H1 (cell line): ENCODE data around the gene CKM.

Experiments
- ASH2L ChIP-seq: fragments of 200-600, 300-600 bp; sonication (generic); IDR thresholded peaks from one replicate; pipeline ENCODE4 v1.7.1; 2017; ENCODE audit warnings: low read length
- EP300 ChIP-seq, 2 experiments: IDR thresholded peaks; 1 replicate in 1 of 2; 2 replicates in 1 of 2; pipeline ENCODE4 v1.6.1; 2011 to 2012; ENCODE audit warnings: low read depth in 2 of 2, low read length in 2 of 2, mild to moderate bottlenecking in 2 of 2, borderline replicate concordance in 1 of 2, inconsistent platforms in 1 of 2, moderate library complexity in 1 of 2
- POLR2A ChIP-seq, 2 experiments: IDR thresholded peaks; 1 replicate in 1 of 2; 2 replicates in 1 of 2; pipeline ENCODE4 v1.6.1; 2011; ENCODE audit warnings: low read depth in 2 of 2, low read length in 2 of 2, mild to moderate bottlenecking in 2 of 2; ENCODE audit errors: control extremely low read depth in 1 of 2
- POLR2AphosphoS5 ChIP-seq: IDR thresholded peaks from 2 replicates; pipeline ENCODE4 v1.6.1; 2011; ENCODE audit warnings: low read depth, low read length
- RAD21 ChIP-seq, 2 experiments: IDR thresholded peaks in 1 of 2; conservative IDR thresholded peaks in 1 of 2; 2 replicates each; pipeline ENCODE4 v1.6.1; 2011; ENCODE audit warnings: low read depth in 2 of 2, low read length in 2 of 2, improper control_type of control experiment in 1 of 2, inconsistent platforms in 1 of 2, mild to moderate bottlenecking in 1 of 2, moderate library complexity in 1 of 2

- TF ChIP-seq EP300 (IDR thresholded peaks at IDR 0.05; ENCODE audit: borderline replicate concordance in 1 of 2, low read depth in 2 of 2, low read length in 2 of 2) (no peak), ASH2L (no peak), RAD21 (IDR thresholded peaks at IDR 0.05 in 1 of 2, conservative IDR thresholded peaks at IDR 0.05 in 1 of 2; ENCODE audit: low read depth in 2 of 2, low read length in 2 of 2) (no peak), POLR2A (IDR thresholded peaks at IDR 0.05; ENCODE audit: control extremely low read depth in 1 of 2, low read depth in 2 of 2, low read length in 2 of 2) (no peak), POLR2AphosphoS5 (no peak)
Measured at GRCh38 chr19:45352914-45353796, 30.5 kb upstream of the CKM start.
